Skin of body (tissue), 2 donors: ENCODE data around the gene SCT. TPM values are rescaled to one million over a fixed set of nuclear protein-coding genes. Genes with fewer than 3 reads are reported as not detected.

Experiments used
- DNase-seq: peaks from one replicate; lab custom pipeline; 2025; lab: John Stamatoyannopoulos, UW
- total RNA-seq: library from RNA; depleted of rRNA; stranded (reverse); fragments of >200 nt; gene quantifications from one replicate; pipeline ENCODE4 v1.2.3, GENCODE V29; 2014

SCT gene
- total RNA-seq, 1 donor from 2014 or later: 2.6 TPM

DNA sequence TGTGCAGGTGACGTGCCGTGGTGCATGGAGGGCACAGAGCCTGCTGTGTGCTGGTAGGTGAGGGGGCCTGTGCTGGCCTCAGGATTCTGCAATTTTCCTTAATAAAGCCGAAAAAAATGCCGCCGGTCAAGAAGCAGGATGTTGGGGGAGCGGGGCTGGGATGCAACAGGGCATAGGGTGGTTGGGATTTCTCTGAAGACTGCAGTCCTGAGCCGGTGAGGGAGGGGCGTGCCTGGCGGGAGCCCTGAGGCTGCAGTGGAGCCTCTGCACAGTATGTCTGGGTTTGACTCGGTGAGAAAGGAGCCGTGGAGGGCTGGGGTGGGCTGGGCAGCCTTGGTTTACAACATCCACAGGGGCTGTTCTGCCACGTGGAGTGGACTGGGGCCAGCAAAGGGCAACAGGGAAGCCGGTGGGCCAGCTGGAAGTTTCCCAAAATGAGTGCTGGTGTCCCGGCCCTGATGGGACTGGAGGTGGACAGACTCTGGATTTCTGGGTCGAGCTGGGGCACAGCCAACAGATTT, 3.6 kb downstream of the SCT start:
- DNase-seq: no peak

DNA sequence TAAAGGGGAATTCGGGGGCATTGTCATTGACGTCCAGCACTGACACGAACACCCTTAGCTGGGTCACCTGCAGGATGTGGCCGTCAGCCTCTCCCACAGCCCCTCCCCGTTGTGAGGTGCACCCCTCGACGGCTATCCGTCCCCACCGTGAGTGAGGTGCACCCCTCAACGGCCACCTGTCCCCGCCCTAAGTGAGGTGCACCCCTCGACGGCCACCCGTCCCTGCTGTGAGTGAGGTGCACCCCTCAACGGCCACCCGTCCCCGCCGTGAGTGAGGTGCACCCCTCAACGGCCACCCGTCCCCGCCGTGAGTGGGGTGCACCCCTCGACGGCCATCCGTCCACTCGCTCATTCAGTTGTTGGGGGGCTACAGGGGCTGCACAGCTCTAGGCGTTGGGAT, 5.1 kb downstream of the SCT start:
- no peak for DNase-seq

DNA sequence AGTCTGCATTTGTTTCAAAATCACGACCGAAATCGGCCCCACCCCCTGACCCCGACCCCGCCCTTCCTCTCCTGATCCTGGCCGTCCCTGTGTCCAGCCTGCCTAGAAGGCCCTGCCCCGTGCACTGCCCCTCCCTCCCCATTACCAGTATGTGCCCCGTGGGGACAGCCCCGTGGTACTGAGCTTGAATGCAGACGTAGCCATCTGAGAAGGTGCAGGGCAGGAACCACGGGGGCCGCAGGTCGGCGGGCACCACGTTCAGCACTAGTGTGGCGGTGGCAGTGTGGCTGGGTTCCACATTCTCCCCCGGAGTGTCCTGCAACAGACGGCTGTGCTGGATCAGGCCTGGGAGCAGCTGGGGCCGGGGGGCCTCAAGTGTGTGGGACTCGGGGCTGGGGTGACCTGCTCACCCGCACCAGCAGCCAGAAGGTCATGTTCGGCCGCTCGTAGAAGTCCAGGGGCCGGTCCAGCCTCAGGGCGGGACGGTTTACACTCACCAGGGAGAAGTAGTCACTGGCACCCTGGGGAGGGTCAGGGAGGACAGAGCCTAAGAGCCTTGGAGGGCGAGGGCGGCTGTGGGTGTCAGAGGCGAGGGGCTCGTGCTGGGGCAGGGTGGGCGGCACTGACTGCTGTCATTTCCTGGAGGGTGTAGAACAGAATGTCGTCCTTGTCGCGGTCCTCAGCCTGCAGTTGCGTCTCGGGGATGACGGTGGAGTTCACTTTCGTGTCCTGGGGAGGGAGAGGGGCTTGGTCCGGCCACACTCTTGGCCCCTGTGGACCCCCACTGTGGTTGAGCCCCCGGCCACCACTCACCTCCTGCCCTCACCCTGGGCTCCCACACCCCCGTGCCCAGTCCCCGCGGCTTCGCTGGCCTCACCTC, 5.8 kb downstream of the SCT start:
- no peak for DNase-seq

DNA sequence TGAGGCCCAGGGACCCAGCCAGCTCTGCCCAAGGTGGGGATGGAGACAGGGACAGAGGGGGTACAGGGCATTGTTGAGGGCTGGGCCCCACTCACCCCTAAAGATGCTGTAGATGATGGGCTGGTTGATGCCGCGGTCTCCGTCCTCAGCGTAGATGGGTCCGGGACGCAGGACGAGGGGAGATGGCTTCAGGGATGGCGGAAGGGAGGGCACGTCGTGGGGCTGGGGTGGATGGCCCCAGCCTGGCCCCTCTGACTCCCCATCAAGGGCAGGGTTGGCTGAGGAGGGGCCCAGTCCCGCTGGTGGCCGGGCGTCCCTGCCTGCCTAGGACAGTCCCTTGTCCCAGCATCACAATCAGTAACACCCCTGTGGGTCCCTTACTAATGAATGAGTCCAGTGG, 6.8 kb downstream of the SCT start:
- no peak for DNase-seq

DNA sequence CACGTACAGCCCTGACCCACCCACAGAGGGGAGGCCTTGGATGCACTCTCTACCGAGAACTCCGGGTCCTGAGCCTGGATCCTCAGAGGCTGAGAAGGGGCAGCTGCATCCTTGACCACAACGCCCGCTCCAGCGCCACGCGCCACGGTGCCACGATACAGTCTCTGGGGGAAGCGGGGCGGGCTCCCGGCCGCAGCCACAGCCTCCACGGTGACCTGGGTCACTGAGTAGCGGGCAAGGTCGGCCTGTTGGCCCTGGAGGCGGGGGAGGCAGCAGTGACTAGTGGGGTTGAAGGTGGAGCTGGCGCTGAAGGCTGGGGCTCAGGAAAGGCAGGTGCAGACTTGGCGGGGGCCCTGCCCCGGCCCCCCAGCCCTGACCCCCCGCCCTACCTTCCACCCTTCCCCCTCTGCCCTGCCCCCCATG, 7.3 kb downstream of the SCT start:
- no peak for DNase-seq

DNA sequence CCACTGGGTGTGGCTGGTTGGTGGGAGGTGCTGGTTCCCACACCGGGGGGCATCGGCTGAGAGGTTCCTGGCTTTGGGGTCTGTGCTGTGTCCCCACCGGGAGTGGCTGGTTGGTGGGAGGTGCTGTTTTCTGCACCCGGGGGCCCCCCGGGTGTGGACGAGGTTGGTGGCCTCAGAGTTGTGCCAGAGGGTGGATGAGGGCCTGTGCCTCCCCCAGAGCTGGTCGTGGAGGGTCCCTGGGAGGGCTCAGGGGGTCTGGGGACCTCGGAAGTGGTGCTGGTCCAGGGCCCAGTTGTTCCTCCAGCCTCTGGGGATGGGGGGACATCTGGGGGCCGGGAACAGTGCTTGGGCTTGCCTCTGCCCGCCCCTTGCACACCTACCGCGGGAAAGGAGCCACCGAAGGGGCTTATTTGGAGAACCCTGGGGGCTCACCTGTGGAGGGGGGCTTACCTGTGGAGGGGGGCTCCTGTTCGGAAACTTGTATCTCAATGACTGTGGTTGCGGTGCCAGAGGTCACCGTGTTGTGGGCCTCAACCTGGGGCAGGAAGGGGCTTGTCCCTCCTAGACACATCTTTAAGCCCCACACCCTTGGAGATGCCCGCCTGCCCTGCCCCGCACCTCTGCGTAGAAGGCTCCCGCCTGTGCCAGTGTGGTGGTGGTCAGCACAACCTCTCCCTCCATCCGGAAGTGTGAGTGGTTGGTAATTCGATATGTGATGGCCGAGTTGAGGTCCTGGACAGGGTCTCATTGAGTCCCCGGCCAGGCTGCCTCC, 7.9 kb downstream of the SCT start:
- DNase-seq: no peak

DNA sequence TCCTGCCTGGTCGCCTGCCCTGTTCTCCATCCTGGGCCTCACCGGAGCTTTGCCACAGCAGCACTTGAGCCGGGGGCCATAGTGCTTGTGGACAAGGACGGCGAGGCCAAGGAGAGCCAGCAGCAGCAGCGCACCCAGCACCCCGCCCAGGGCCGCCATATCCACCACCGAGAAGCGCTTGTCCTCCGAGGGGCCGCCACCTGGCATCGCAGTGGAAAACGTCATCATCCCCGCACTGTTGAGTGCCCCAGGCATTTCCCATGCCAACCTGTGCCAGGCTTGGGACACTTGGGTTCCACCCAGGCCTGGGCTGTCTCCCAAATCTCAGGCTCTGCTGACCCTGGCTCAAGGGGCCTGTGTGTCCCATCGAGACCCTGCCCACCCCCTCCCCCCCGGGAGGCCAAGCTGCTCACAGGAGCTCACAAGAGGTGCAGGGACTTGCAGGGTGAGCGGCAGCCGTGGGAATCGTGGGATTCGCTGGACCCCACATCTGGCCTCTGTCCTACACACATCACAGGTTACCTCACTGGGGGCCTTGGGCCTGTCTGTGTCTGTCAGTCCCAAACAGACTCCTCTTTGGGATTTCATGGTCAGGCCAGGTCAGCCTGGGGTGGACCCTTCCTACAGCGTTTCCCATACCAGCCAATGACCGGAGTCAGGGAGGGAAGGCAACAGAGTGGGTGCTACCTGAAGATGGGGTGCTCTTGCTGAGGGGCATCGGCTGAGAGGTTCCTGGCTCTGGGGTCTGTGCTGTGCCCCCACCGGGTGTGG, 8.9 kb downstream of the SCT start:
- DNase-seq: no peak

DNA sequence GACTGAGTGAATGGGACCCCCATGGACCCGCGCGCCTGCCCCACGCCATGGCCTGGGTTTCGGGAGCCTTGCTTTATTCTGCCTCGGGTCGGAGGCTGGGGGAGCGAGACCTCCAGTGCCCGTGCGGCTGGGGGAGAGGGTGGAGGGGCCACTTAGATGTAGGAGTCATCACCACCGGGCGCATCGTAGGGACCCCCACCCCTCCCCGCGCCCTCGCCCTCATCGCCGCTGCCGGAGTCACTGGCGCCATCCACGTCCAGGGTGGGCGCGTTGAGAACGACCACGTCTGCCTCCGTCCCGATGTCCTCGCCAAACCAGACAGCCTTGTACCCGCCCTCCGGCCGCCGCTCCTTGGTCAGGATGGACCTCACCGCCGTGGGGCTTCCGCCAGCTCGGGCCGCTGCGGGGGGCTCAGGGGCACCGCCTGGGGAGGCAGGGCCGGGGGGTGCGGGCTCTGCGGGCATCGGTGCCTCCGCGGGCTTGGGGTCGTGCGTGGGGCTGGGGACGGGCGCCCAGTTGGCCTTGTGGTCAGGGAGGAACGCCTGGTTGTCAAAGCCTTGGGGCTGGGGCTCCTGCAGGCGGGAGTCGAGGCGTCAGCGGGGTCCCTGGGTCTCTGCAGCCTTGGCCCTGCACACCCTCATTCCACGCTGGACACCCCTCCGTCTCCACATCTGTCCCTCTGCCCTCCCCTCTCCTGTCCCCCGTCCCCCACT, 9.6 kb downstream of the SCT start:
- no peak for DNase-seq

DNA sequence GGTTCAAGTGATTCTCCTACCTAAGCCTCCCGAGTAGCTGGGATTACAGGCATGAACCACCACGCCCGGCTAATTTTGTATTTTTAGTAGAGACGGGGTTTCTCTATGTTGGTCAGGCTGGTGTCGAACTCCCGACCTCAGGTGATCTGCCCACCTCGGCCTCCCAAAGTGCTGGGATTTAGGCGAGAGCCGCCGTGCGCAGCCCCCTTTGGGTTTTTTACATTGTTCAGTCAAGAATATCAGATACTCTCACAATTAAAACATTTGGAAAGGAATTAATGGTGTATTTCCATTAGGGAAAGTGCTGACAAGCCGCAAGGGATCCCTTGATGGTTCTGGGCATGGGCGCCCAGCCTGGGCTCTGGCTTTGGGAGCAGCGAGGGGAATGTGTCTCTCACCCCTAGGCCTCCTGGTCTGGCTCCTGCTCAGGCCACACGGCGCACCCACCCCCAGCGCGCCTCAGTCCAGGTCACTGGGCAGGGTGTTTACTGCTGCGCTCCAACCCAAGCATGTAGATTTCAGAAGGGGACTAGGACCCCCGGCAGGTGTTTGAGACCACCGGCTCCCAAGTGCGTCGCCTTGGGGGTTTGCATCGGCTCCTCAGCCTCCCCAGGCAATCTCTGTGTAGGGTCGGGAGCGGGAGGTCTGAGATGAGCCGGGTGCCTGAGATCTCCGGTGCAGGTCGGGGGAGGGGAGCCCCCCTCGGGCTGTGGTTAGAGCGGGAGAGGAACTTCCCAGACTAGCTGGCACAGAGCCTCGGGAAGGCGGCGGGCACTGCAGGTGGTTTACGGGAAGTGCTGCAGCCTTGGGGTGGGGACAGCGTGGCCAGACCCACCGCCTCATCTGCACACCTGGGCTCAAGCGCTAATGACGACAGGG, 10.4 kb downstream of the SCT start:
- no peak for DNase-seq

DNA sequence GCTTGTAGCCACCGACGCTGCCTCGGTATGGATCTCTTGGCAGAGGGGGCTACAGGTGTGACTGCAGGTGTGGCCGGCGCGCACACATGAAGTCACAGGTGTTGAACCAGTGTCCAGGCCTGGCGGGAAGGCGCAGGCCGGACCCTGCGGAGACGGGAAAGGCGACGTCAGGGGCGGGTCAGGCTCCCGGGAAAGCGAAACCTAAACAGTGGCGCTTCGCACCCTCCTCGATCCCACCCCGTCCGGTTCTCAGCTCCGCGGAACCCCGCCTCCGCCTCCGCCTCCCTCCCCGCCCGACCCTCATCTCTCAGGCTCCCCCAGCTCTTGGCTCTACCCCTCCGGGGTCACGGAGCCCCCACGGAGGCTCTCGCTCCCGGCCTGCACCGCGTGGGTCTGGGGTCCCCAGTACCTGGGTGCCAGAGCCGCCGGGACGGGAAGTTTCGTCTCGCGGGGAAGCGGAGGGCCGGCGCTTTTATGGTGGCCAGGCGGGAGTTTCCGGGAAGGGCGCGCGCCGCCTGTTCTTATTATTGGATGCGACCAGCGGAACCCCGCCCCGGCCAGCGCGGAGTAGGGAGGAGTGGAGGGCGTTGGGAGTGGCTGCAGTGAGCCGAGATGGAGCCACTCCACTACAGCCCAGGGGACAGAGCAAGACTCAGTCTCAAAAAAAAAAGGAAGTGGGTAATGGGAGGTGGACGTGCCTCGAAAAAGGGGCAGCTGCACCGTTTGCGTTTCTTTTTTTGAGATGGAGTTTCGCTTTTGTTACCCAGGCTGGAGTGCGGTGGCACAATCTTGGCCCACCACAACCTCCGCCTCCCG, 11.3 kb downstream of the SCT start, which contains the start of gene IRF7:
Gene IRF7, minus strand, starts transcription at position 447 of the 816 bp plus-strand sequence. CDS start 586 bp downstream, outside the sequence.
- DNase-seq: peak; percentile 87

DNA sequence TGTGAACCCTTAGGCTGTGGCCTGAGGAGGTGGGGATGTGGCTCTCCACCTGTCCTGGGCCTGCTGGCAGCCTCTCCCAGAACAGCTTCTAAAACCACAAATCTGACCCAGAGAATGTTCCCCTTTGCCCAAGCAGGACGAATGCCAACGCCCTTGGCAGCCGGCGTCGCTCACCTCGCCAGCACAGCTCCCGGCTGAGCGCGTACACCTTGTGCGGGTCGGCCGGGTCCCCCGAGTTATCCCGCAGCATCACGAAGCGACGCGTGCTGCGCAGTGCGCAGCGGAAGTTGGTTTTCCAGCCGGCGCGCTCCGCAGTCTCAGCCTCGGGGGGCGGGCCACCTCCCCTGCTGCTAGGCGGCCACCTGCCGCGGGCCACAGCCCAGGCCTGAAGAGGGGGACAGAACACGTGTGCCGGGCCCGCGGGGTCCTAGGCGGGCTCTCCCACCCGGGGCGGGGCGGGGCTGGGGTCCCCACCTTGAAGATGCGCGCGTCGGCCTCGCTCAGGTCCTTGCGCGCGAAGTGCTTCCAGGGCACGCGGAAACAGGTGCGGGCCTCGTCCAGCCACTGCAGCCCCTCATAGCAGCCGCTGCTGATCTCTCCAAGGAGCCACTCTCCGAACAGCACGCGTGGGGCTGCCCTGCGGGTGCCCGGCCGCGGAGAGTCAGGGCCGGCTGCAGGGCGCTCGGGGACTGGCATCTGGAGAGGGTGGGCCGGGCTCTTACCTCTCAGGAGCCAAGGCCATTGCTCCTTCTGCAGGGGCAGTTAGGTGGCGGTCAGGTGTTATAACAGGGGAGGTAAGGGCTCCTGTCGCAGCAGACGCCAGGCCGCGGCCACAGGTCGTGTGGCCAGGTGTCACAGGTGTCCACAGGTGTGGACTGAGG, 12.1 kb downstream of the SCT start:
- DNase-seq: no peak

DNA sequence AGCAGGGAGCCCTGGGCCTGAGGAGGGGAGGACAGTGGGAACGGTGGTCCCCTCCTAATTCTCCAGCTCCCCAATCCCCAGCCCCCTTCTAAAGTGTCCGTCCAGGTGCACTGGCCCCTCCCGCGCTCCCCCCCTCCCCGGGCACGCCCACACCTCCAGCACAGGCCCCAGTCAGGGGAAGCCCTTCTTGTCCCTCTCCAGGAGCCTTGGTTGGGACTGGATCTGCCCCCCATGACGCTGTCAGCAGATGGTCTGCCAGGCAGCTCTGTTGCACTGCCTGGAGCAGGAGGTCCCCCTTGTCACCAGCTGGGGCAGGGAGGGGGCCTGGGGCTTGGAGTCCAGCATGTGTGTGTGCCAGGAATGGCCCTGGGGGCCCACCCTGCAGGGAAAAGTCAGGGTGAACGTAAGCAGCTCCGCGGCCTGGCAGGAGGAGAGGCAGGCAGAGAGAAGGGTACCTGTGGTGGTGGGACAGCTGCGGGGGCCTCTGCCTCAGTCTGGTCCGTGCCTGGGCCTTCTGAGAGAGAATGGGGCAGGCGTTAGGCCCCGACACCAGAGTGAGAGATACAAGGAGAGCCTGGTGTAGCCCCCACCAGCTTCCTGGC, 12.9 kb downstream of the SCT start:
- DNase-seq: no peak

DNA sequence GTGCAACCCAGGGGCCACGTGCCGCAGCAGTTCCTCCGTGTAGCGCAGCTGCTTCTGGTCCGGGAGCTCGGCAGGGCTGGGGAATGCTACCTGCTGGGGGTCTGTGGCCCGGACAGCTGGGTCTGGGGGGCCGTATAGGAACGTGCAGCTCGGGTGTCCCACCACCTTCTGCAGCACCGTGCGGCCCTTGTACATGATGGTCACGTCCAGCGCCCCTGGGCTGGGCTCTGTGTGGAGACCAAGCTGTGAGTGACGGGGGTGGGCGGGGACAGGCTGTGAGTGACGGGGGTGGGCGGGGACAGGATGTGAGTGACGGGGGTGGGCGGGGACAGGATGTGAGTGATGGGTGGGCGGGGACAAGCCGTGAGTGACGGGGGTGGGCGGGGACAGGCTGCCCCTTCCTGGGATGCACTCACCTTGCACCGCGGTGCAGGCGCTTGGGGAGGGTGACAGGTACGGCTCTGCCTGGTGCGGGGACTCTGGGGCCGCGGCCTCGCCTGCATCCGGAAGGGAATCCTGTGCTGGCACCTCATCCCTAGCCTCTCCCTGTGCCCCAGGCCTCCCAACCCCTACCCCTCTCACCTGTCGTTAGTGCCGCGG, 13.5 kb downstream of the SCT start:
- DNase-seq: no peak

DNA sequence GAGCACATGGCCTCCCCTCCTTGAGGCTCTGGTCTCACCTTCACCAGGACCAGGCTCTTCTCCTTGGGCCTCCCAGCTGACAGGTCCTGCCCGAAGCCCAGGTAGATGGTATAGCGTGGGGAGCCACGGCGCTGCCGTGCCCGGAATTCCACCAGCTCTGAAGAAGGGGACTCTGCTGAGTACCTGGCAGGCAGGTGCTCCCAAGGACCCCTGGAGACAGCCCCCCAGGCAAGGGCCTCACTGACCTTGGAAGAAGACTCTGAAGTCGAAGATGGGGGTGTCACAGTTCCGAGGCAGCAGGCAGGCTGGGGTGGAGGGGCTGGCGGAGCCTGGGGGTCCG, 14.1 kb downstream of the SCT start:
- DNase-seq: no peak

DNA sequence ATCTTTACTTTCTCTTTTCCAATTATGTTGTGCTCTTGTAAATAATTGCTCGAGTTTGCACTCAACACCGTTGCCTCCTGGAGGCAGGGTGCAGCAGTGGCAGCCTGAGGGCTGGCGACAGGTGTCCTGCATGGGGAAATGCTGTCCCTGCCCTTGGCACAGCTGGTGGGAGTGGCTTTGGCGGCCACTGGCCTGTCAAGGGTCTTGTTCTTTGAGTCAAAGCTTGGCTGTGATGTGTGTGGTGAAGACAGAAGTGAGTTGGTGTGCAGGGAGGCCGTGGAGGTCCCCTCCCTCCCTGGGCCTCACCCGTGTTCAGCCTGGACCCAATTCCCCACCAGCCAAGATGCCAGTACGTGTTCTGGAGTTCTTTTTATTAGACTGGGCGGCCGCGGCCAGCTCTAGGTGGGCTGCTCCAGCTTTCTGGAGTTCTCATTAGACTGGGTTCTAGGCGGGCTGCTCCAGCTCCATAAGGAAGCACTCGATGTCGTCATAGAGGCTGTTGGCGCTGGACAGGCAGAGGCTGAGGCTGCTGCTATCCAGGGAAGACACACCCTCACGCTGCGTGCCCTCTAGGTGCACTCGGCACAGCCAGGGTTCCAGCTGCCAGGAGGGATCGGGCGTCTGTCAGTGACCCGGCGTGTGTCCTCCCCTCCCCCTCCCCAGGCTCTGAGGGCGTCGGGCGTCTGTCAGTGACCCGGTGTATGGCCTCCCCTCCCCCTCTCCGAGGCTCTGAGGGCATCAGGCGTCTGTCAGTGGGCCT, 14.6 kb downstream of the SCT start:
- no peak for DNase-seq
